Muscle of leg (tissue), 11 donors: ENCODE measurements around the gene CRB2. TPM values are rescaled to one million over a fixed set of nuclear protein-coding genes. Genes with fewer than 3 reads are reported as not detected.
"Not testable (repeated sequence)": the region's sequence is repeated elsewhere in the genome, so short reads cannot be mapped to it uniquely, and the experiment has no call there.

Experiments used
- DNase-seq: peaks from one replicate; pipeline ENCODE4 v3.0.0; 2013
- H3K27ac ChIP-seq: one replicate; pipeline ENCODE4 v1.5.1; 2013; ENCODE audit warnings: mild to moderate bottlenecking, low read length, control low read depth
- H3K27me3 ChIP-seq: one replicate; pipeline ENCODE4 v1.6.1; 2013; ENCODE audit warnings: low read length; ENCODE audit not compliant: control insufficient read depth, insufficient read depth
- H3K36me3 ChIP-seq: one replicate; pipeline ENCODE4 v1.6.1; 2013; ENCODE audit warnings: low read length; ENCODE audit not compliant: control insufficient read depth, insufficient read depth
- H3K4me1 ChIP-seq: one replicate; pipeline ENCODE4 v1.6.1; 2013; ENCODE audit warnings: low read length; ENCODE audit not compliant: control insufficient read depth, insufficient read depth
- H3K4me3 ChIP-seq: one replicate; pipeline ENCODE4 v1.5.1; 2013; ENCODE audit warnings: low read length, control low read depth
- H3K9me3 ChIP-seq: replicated peaks from 2 replicates; pipeline ENCODE4 v1.6.1; 2013; ENCODE audit warnings: low read depth, low read length; ENCODE audit not compliant: control insufficient read depth
- WGBS: methylation state at CpG from one replicate; pipeline ENCODE4 v1.1.5; 2013; ENCODE audit warnings: missing lambda C conversion rate; ENCODE audit not compliant: insufficient coverage; 5-methylcytosine and 5-hydroxymethylcytosine counted together
- polyA plus RNA-seq, 8 donors: library from polyadenylated mRNA; unstranded; fragments of 120-200 nt; gene quantifications; one replicate each; pipeline versions ENCODE4 v1.2.1 to v1.2.3, GENCODE V29; 2013; ENCODE audit warnings: inconsistent platforms in 1 of 8, low replicate concordance in 1 of 8; ENCODE audit not compliant: insufficient read length in 8 of 8, insufficient read depth in 1 of 8
- total RNA-seq: library from RNA; stranded (reverse); fragments of 120-200 nt; gene quantifications from one replicate; pipeline ENCODE4 v1.2.4, GENCODE V29; 2013

CRB2 gene
- total and polyA plus RNA-seq, 9 donors: 0.04 to 0.22 (median 0.15) TPM

DNA sequence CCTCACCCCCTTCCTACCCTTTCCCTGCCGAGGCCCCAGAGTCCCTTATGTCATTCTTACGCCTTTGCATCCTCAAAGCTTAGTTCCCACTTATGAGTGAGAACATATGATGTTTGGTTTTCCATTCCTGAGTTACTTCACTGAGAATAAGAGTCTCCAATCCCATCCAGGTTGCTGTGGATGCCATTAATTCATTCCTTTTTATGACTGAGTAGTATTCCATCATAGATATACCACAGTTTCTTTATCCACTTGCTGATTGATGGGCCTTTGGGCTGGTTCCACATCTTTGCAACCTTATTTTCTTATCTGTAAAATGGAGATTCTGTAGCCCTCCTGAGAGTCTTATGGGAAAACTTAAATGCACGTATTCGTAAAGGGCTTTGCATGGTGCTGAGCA, 36.8 kb downstream of the CRB2 start:
- H3K27me3 ChIP-seq: no peaks in the 10 kb centered on the region
- H3K27ac ChIP-seq: no peak overlapping the region
- no peaks in the 10 kb centered on the region for H3K36me3 ChIP-seq
- H3K9me3 ChIP-seq: peaks cover 3% of the 10 kb centered on the region
- peaks cover 26% of the 10 kb centered on the region for H3K4me1 ChIP-seq
- no peak overlapping the region for H3K4me3 ChIP-seq
- no peak for DNase-seq
- WGBS: no CpG with 5 or more reads among the region's 4 CpGs

DNA sequence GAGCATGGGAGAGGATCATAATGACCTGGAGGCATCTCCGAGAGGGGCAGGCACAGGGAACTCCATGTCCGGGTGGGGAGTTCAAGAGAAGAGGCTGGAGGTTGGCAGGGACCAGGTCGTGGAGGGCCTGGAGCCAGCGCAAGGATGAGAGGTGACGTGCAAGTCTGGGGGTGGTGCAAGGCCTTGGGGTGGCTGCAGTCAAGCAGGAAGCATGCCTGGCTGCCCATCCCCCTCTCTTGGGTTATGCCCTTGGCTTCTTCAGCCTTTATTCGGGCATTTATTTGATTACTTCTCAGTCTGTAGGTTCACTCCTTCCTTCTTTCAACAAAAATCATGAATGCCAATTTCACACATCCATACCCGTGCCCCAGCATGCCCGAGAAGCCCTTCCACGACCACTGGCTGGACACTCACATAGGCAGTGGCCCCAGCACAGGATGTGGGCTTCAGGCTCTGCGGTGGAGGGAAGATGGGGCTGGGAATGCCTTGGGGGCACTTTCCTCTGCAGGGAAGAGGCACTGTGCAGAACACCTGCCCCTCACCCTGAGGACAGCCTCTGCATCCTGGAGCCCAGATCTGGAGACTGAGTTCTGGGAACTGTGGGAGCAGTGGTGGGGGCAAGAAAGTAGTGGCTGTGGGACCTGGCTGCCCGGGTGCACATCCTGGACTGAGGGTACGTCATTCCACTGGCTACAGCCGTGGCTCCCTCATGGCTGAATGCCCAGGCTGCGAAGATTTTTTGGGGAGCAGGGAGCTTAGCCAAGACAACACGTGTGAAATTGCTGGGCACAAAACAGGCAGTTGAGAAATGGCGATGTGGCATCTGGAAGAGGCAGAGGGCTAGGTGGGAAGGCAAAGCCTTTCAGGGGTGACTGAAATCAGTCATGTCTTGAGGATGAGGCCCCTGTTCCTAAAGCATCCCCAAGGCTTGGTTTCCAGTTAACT, 38.6 kb downstream of the CRB2 start:
- Histone ChIP-seq H3K4me1 (peaks cover 26% of the 10 kb centered on the region), H3K4me3 (no peak overlapping the region), H3K9me3 (peaks cover 3% of the 10 kb centered on the region), H3K27me3 (no peaks in the 10 kb centered on the region), H3K27ac (peak overlapping the region; percentile 59), H3K36me3 (no peaks in the 10 kb centered on the region)
- no peak for DNase-seq
- WGBS: 74% methylated on average over 13 of the region's 16 CpGs

DNA sequence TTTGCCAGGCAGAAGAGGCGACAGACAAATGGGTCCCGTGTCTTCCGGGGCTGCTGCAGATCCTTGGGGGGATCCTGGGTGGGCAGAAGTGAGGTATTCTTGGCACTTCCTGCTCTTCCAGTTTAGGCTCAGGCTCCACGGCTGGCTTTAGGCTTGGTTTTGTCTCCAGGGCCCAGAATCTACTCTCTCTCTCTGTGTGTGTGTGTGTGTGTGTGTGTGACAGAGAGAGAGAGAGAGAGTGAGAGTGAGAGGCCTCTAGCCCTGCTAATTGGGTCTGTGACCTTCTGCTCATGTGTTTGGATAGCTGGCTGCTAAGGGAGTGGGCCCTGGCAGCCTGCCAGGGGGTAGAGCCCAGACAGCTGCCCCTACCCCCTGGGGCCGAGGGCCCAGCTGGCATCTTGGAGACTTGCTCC, 39.3 kb downstream of the CRB2 start:
- DNase-seq: peak; percentile 69
- Histone ChIP-seq H3K36me3 (no peaks in the 10 kb centered on the region), H3K27ac (peak overlapping the region; percentile 59), H3K27me3 (no peaks in the 10 kb centered on the region), H3K9me3 (peaks cover 3% of the 10 kb centered on the region), H3K4me1 (peaks cover 26% of the 10 kb centered on the region), H3K4me3 (no peak overlapping the region)
- WGBS: 41% methylated on average over 2 of the region's 5 CpGs

DNA sequence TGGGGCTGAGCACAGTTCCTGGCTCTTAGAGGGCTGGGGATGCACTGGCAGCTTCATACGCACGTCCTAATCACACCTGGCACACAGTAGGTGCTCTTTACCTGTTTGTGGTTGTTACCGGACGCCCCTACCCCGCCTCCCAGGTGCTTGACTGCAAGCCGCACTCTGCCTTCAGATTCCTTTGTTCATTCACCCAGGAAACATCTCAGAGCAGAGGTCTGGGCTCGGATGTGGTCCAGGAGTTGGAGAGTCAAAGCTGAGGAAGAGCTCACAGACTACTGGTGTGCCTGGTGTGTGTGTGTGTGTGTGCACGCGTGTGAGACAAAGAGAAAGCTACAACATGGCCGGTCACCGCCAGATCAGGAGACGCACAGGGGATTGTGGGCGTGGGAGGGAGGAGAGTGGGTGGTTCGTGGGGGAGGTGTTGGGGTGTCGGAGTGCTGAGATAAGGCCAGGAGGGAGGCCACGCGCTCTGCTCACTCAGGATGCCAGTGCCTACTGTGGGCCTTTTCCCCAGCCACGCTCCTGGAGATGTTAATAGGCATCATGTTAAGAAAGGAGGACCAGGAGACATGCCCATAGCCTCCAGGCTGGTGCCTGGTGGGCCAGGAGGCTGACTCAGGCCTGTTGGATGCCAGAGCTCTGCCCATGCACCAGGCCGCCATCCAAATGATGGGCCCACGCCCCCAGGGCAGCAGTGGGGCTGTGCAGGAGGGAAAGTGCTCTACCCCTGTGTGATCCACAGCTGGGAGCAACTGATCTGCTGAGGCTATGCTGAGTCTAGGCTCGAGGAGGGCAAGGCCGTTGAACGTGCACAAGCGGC, 39.9 kb downstream of the CRB2 start:
- Histone ChIP-seq H3K4me3 (no peak overlapping the region), H3K9me3 (peaks cover 3% of the 10 kb centered on the region), H3K27me3 (no peaks in the 10 kb centered on the region), H3K27ac (peak overlapping the region; percentile 42), H3K36me3 (no peaks in the 10 kb centered on the region), H3K4me1 (peaks cover 29% of the 10 kb centered on the region)
- DNase-seq: peak; percentile 32
- WGBS: 77% methylated on average over 19 of the region's 24 CpGs

DNA sequence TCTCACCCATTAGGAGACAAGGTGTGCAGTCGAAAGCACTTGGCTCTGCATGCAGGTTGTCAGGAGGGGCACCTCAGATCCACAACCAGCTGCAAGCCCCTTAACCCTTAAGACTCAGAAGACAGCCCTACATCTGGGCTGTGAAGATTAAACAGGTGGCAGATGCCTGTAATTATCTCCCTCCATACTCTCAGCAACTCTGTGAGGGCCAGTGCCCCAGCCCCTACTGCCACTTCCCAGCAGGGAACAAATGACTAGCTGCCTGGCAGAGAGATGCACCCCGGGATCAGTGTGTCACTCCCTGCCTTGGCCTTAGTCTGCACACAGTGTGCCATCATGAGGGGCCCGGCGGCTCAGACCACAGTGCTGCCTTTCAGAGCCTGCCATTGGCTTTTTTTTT, 42.0 kb downstream of the CRB2 start:
- Histone ChIP-seq H3K27ac (no peak overlapping the region), H3K4me1 (peaks cover 33% of the 10 kb centered on the region), H3K27me3 (no peaks in the 10 kb centered on the region), H3K4me3 (no peak overlapping the region), H3K36me3 (peaks cover under 1% of the 10 kb centered on the region), H3K9me3 (peaks cover 2% of the 10 kb centered on the region)
- DNase-seq: no peak
- whole genome bisulfite sequencing: 73% methylated on average over 4 of the region's 4 CpGs

DNA sequence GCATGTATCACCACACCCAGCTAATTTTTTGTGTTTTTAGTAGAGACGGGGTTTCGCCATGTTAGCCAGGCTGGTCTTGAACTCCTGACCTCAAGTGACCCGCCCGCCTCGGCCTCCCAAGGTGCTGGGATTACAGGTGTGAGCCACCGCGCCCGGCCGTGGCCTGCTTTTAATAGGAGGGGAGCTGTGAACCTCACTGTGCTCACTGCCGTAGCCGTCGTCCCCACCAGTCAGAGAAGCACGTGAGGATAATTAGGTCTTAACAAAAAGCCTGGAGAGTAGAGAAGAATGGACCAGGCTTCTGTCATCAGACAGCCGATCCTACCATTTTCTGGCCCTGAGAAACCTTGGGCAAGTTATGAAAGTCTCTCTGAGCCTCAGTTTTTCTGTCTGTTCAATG, 42.9 kb downstream of the CRB2 start:
- 97% methylated on average over 10 of the region's 14 CpGs for WGBS
- not testable (repeated sequence) for DNase-seq, H3K27me3 ChIP-seq, H3K27ac ChIP-seq, H3K9me3 ChIP-seq, H3K4me3 ChIP-seq, H3K36me3 ChIP-seq
- peaks cover 33% of the 10 kb centered on the region for H3K4me1 ChIP-seq

DNA sequence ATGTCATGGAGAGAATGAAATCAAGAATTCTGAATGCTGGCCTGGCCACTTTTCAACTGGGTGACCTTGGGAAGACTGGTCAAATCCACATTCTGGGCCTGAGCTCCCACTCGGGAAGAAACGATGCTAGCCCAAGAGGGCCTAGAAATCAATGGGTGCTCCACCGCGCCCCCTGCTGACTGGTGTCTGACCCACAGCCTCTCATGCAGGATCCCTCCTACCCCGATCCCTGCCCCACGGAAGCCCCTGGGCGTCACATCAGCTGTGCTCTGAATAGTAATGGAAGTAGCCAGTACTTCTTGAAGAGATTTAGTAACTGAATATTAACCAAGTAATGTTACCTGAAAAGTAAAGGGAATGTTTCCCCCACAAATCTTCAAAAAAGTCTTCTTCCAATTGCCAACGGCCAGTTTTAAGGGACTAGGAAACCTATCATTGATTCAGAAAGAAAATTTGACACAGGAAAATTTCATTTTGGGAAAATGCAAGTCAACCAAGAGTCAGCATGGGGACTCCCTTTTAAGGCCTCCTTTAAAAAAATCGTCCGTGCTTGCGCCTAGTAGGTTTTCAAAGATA, 43.9 kb downstream of the CRB2 start:
- peaks cover 6% of the 10 kb centered on the region for H3K36me3 ChIP-seq
- DNase-seq: no peak
- no peak overlapping the region for H3K4me3 ChIP-seq
- no peaks in the 10 kb centered on the region for H3K9me3 ChIP-seq
- peaks cover 25% of the 10 kb centered on the region for H3K4me1 ChIP-seq
- 100% methylated on average over 1 of the region's 11 CpGs for WGBS
- no peaks in the 10 kb centered on the region for H3K27me3 ChIP-seq
- no peak overlapping the region for H3K27ac ChIP-seq

DNA sequence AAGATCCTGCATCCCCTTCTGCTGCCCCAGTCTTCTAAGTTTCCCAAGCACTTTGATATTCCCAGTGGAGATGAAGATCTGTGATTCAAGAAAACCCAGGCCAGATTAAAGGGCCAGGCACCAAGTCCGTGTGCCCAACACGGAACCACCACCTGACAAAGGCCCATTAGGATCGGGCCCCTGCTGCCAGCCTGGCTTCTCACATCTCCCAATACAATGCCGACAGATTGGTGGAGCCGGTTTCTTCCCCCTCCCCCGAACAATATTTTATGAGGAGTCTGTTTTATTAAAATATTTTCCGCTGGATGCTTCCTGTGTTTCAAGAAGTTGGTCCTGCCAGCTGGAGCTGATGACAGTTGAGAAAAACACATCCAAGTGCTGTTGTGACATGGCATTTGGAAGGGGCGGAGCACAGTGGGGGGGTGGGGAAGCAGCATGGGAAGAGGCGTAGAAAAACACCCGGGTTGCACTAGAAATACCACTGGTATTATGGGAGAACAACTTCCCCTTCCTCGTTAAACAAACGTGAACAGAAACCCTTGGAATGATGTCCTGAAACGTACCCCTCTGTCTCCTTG, 45.0 kb downstream of the CRB2 start:
- 61% methylated on average over 7 of the region's 13 CpGs for WGBS
- H3K36me3 ChIP-seq: peaks cover 6% of the 10 kb centered on the region
- no peaks in the 10 kb centered on the region for H3K27me3 ChIP-seq
- no peak overlapping the region for H3K4me3 ChIP-seq
- DNase-seq: peak; percentile 42
- peaks cover 14% of the 10 kb centered on the region for H3K4me1 ChIP-seq
- H3K27ac ChIP-seq: no peak overlapping the region
- no peaks in the 10 kb centered on the region for H3K9me3 ChIP-seq

DNA sequence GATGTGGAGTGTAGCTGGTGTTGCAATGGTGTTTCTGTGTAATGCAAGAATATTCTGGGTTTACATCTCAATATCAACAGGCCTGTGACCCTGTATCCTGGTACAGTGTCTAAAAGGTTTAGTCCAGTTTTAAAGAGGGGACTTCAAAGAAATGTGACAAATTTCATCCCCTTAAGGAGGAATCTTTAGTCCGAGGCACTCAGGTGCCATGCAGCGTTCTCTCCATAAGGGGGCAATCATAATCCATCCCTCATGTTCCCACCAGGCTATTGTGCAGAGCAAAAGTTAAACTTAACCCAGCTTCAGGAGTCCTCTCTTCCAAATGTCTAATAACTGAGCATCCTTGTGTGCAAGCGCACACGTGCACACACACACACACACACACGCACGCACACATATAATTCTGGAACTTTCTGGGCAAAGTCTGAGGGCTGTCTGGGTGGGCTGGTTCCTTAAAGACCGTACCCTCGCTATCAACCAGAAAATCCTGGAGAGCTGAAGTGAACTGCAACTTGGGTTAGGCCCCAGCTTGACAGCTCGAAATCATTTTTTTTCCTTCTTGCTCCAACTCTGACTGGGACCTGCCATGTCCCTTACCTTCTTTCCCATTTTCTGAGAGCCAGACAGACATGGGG, 46.0 kb downstream of the CRB2 start:
- WGBS: 44% methylated on average over 5 of the region's 9 CpGs
- Histone ChIP-seq H3K4me3 (no peak overlapping the region), H3K36me3 (peaks cover 6% of the 10 kb centered on the region), H3K27me3 (no peaks in the 10 kb centered on the region), H3K27ac (peak overlapping the region; percentile 38), H3K4me1 (peaks cover 11% of the 10 kb centered on the region), H3K9me3 (no peaks in the 10 kb centered on the region)
- DNase-seq: peak; percentile 65
